ENCODE results near the gene PIP4K2B.
A peak's percentile ranks its signal among the peaks of the same experiment; 100 is the strongest.
"Not testable (repeated sequence)": the region's sequence is repeated elsewhere in the genome, so short reads cannot be mapped to it uniquely, and the experiment has no call there.

PIP4K2B gene

GRCh38 chr17:38799501-38800236 lies at the start of gene PIP4K2B:
PIP4K2B (minus strand) TSS chr17:38799556; CDS start chr17:38799424, 132 bp downstream.
- peak; percentile 59 to 82 for DNase-seq (ENCODE audit: low read depth in 1 of 2, low spot score in 1 of 2)

DNA sequence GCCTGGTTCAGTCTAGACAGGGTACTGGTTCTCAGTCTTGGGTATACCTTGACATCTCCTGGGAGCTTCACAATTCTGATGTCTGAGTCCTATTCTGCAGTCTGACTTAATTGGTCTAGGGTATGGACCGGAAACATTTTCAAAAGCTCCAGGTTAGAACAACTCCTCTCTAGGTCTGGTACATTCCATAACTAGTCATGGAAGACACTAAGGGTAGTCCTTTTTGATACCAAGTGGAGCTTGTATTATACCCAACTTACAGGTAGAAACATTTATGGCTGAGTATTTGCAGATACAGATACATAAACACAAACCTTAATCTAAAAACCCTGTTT lies 49.2 kb upstream of the PIP4K2B start:
- DNase-seq (ENCODE audit: low read depth in 1 of 2, low spot score in 1 of 2) = no peak

GRCh38 chr17:38844261-38844757 lies 45.0 kb upstream of the PIP4K2B start:
- no peak for DNase-seq (ENCODE audit: low read depth in 1 of 2, low spot score in 1 of 2)

DNA sequence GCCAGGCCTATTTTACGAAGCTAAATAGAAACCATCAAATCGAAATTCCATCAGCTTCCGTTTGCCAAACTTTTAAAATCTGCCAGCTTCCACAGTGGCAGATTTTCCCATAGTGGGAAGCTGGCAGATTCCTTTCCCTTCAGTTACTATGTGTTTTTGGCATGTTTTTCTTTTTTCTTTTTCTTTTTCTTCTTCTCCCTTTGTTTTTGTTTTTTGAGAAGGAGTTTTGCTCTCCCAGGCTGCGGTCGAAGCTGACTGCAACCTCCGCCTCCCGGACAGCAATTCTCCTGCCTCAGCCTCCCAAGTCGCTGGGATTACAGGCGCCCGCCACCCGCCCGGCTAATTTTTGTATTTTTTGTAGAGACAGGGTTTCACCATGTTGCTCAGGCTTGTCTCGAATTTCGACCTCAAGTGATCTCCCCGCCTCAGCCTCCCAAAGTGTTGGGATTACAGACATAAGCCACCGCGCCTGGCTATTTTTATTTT lies 26.4 kb upstream of the PIP4K2B start:
- DNase-seq (ENCODE audit: low read depth in 1 of 2, low spot score in 1 of 2) = no peak

DNA sequence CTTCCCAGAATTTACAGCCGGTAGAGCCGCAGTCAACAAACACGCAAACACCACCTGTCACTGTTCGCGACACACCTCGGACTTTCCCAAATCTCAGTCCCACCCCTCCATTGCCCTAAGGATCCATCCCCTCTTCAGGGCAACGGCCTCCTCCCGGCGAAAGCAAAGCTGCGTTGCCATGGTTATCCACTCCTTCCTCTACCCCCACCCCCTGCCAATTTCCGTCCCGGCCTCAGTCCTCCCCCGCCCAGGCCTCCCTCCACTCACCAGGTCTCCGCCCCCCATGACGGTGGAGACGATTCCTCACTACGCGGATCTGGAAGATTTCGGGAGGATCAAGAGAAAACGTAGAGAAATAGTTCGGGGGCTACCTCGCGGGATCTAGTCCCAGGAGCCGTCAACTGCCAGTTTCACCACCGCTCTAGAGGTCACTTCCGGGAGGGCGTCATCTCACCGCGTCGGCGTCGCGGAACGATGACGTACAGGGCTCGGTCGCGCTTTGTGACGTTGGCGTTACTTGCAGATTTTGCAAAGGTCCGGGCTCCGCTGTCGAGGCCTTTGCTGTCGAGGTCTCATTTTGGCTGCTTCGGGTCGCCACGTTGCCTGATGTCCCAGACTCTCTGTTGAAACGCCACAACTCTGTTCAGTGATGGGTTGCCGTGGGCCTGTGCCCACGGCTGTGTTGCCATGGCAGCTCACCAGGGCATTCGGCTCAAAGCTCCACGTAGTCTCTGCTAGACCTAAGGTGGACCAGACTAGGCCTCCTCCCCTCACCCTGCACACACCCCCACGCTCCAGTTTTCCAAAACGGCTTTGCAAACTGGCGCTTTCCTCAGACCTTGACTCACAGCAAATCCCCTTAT lies 25.8 kb upstream of the PIP4K2B start, which contains the start of gene CWC25:
TSS of gene CWC25 (minus strand) at position 423 of the 863 bp plus-strand sequence. CDS start at position 285, 138 bp downstream.
- DNase-seq (ENCODE audit: low read depth in 1 of 2, low spot score in 1 of 2) = peak; percentile 92 to 99

DNA sequence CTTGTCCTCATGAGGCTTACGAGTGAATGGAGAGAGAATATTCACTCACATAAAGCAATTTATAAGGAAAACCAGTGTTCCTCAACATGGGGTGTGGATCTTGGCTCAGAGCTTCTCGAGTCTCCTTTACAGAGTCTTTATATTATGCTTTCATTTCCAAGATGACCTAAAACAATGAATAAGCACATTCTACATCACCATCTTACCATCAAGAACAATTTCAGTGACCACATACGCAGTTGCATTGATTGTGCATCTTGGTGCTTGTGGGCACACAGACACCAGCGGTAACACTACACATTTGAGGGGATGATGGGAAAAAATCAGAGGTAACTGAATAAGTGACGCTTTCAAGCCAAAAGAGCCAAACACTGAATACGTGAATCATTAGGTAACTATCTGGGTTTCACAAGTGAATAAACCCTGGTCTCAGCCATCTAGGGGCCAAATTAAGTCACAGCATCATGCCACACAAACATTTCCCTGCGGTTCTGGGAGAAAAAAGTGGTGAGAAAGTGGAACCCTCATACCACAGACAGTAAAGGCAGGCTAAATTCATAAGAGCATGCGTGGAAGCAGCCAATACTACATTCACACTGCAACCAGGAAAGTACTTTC lies 16.3 kb upstream of the PIP4K2B start:
- DNase-seq (ENCODE audit: low read depth in 1 of 2, low spot score in 1 of 2) = peak in 1 of 2 donors; percentile 5

- no peak for DNase-seq (ENCODE audit: low read depth in 1 of 2, low spot score in 1 of 2)
These were observed 10.5 kb upstream of the PIP4K2B start for GRCh38 chr17:38809828-38810227.

GRCh38 chr17:38800237-38800760 lies 943 bp upstream of the PIP4K2B start:
- no peak for DNase-seq (ENCODE audit: low read depth in 1 of 2, low spot score in 1 of 2)

- DNase-seq (ENCODE audit: low read depth in 1 of 2, low spot score in 1 of 2) = peak in 1 of 2 donors; percentile 37
These were observed 499 bp downstream of the PIP4K2B start for GRCh38 chr17:38798614-38799500.

DNA sequence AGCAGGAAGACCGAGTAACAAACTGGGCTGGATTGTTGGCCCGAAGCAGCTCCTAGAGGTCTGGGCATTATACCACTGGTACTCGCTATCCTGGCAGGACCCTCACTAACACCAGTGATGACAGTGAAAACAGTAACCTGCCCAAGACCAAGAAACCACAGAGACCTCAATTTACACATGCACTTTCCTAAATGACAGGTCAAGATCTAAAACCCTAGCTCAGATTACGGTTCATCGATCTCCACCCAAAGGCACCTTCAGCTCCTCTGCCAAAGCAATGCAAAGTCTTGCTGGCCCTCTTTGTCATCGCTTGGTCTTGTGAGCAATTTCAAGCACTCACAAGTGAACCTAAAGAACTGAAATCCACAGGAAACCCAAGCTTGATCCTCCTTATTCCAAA lies 1.5 kb downstream of the PIP4K2B start:
- DNase-seq (ENCODE audit: low read depth in 1 of 2, low spot score in 1 of 2) = no peak

- no peak for DNase-seq (ENCODE audit: low read depth in 1 of 2, low spot score in 1 of 2)
These were observed 2.2 kb downstream of the PIP4K2B start for GRCh38 chr17:38797158-38797490.

DNA sequence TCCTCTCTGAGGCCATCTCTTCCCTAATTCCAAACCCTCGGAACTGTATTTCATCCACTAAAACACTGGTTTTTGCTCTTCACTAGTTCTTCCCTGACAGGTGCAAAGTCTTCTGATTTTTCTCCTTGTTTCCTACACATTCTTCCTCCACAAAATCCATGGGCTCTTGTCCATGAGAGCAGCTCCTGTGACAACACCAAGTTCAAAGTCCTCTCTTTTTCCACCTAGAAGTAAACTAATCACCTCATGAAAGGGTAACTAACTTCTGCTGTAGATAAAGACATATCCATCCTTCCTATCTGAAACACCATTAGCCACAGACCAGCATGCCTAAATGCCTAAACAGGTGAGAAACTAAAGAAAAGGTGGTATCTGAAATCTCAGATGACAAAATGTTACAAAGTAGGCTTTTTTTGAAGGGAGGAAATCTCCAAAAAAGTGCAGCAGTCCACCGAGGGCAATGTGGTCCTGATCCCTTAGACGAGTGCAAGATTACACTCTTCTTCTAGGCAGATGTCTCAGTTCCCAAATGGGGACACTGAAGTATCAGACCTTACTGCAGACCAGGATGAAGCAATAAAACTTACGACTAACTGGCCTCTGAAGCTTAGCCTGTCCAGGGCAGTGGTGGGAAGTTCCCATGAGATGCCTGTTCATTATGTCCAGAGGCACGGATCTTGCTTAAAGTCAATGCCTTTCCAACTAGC lies 2.8 kb downstream of the PIP4K2B start:
- no peak for DNase-seq (ENCODE audit: low read depth in 1 of 2, low spot score in 1 of 2)

- no peak for DNase-seq (ENCODE audit: low read depth in 1 of 2, low spot score in 1 of 2)
These were observed 5.1 kb downstream of the PIP4K2B start for GRCh38 chr17:38794221-38794620.

DNA sequence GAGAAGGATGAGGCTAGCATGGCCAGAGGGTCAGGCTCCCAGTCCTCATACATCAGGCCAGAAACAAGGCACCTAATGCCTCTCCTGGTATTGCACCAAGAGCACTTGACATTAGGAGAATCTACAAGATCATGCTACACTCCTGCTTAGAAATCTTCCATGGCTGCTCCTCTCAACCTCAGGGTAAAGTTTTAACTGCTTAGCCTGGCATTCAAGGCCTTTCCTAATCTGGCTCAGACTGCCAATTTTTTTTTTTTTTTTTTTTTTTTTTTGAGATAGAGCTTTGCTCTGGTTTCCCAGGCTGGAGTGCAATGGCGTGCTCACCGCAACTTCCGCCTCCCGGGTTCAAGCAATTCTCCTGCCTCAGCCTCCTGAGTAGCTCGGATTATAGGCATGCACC lies 8.2 kb downstream of the PIP4K2B start:
- DNase-seq (ENCODE audit: low read depth in 1 of 2, low spot score in 1 of 2) = no peak

DNA sequence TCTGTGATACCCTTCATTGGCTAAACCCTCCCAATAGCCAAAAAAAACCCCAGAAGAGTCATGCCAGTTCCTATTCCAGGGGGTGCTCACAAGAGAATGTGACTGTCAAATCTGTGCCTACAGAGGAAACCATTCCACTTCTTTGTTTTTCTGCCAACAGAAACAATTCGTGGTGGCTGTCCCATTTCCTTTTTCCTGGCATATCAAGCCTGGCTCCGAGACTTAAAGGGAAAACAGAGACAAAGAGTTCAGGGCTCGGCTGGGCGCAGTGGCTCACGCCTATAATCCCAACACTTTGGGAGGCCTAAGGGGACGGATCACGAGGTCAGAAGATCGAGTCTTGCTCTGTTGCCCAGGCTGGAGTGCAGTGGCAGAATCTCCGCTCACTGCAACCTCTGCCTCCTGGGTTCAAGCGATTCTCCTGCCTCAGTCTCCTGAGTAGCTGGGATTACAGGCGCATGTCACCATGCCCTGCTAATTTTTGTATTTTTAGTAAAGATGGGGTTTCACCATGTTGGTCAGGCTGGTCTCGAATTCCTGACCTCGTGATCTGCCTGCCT lies 9.1 kb downstream of the PIP4K2B start:
- not testable (repeated sequence) for DNase-seq (ENCODE audit: low read depth in 1 of 2, low spot score in 1 of 2)

DNA sequence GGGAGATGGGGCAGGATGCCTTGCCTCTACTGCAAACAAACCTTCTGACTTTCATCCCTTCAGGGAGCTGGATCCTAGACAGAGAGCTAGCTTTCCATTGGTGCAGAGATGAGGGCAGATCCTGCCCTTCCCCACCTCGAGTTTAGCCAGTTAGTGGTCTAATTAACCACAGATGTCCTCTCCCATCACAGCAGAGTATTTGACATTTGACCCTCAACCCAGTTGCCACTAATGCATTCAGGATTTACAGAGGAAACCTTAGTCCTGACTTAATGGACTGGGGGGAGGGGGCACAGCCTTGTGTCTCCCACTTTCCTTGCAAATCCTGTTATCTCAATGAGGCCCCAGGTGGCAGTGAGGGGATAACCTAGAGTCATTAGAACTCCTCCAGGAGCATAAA lies 10.2 kb downstream of the PIP4K2B start:
- no peak for DNase-seq (ENCODE audit: low read depth in 1 of 2, low spot score in 1 of 2)

- DNase-seq (ENCODE audit: low read depth in 1 of 2, low spot score in 1 of 2) = not testable (repeated sequence)
These were observed 11.4 kb downstream of the PIP4K2B start for GRCh38 chr17:38787999-38788398.

DNA sequence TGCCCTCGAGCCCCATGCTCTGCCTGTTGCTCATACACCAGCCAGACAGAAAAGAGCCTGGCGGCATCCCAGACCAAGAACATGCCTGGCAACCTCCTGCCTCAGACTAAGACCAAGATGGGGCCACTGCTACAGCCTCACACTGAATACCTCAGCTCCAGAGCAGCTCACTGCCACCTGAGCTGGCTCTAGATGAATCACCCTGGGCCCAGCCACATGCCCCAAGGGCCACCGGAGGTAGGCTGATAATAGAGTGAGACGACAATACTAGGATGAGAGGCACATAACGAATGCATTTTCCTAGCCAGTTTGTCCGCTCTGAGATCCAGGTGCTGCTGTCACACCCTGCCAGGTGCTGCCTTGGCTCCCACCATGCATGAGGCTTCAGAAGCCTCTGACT lies 13.0 kb downstream of the PIP4K2B start:
- DNase-seq (ENCODE audit: low read depth in 1 of 2, low spot score in 1 of 2) = no peak

DNA sequence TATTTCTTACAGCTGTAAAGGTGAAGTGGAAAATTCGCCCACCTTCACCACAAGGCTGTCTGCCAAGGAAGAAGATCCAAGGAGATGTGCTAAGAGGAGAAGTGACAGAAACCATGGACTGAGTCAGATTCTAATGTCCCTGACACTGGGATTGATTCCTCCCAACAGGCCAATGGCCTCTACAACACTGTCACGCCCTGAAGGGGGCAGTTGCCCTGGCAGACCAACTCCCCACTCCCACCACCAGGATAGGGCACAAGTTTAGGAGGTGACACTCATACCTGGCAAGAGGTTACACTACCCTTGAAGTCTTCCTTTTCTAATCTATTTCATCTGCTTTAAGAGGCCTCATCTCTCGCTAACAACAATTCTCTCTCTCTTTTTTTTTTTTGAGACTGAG lies 16.1 kb downstream of the PIP4K2B start:
- no peak for DNase-seq (ENCODE audit: low read depth in 1 of 2, low spot score in 1 of 2)
